COLO668 (cell line): ENCODE data around the gene STUM.
A peak's percentile ranks its signal among the peaks of the same experiment; 100 is the strongest.

Source experiments
- DNase-seq: peaks from one replicate; lab custom pipeline; 2025; ENCODE audit not compliant: unreplicated experiment; lab: John Stamatoyannopoulos, UW

STUM gene

GRCh38 chr1:226560243-226560642, 11.7 kb downstream of the STUM start:
- DNase-seq = no peak

GRCh38 chr1:226562989-226563388, 14.4 kb downstream of the STUM start:
- no peak for DNase-seq

GRCh38 chr1:226563666-226564065, 15.1 kb downstream of the STUM start:
- DNase-seq = no peak

- no peak for DNase-seq
These were observed 16.9 kb downstream of the STUM start for GRCh38 chr1:226565476-226565875.

- no peak for DNase-seq
These were observed 17.7 kb downstream of the STUM start for GRCh38 chr1:226566234-226566633.

GRCh38 chr1:226566760-226567159, 18.2 kb downstream of the STUM start:
- no peak for DNase-seq

- DNase-seq = no peak
These were observed 19.7 kb downstream of the STUM start for GRCh38 chr1:226568077-226568831.

GRCh38 chr1:226568975-226569741, 20.6 kb downstream of the STUM start:
- DNase-seq = no peak

GRCh38 chr1:226569879-226570547, 21.4 kb downstream of the STUM start:
- peak; percentile 34 for DNase-seq

- DNase-seq = peak; percentile 22
These were observed 23.3 kb downstream of the STUM start for GRCh38 chr1:226571893-226572292.

- no peak for DNase-seq
These were observed 23.8 kb downstream of the STUM start for GRCh38 chr1:226572325-226572726.

- no peak for DNase-seq
These were observed 25.5 kb downstream of the STUM start for GRCh38 chr1:226574044-226574443.

GRCh38 chr1:226574591-226575435, 26.2 kb downstream of the STUM start:
- DNase-seq = no peak

- DNase-seq = no peak
These were observed 26.8 kb downstream of the STUM start for GRCh38 chr1:226575436-226575720.

GRCh38 chr1:226575739-226576378, 27.3 kb downstream of the STUM start:
- DNase-seq = peak; percentile 84

- DNase-seq = no peak
These were observed 28.0 kb downstream of the STUM start for GRCh38 chr1:226576601-226577000.

GRCh38 chr1:226577401-226578180, 29.0 kb downstream of the STUM start:
- DNase-seq = no peak

GRCh38 chr1:226578946-226579578, 30.5 kb downstream of the STUM start:
- no peak for DNase-seq

- DNase-seq = no peak
These were observed 31.3 kb downstream of the STUM start for GRCh38 chr1:226579781-226580323.
